HG02938 (cell line): ENCODE measurements around the gene KSR1.

Experiments used
- ATAC-seq: cut with Tn5 transposase; IDR thresholded peaks from one replicate; pipeline ENCODE4 v1.9.1; 2021; ENCODE audit warnings: mild to moderate bottlenecking, moderate library complexity; ENCODE audit not compliant: unreplicated experiment

KSR1 gene

DNA sequence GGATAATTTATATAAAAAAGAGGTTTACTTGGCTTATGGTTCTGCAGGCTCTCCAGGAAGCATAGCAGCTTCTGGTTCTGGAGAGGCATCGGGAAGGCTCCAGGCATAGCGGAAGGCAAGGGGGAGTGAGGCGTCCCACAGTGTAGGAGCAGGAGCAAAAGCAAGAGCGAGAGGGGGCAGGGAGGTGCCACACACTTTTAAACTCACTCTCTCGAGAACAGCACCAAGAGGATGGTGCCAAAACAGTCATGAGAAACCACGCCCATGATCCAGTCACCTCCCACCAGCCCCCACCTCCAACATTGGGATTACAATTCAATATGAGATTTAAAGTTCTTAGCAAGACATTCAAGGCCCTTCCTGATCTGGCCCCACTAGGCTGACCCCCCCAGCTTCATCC lies 124.8 kb downstream of the KSR1 start:
- no peak for ATAC-seq

DNA sequence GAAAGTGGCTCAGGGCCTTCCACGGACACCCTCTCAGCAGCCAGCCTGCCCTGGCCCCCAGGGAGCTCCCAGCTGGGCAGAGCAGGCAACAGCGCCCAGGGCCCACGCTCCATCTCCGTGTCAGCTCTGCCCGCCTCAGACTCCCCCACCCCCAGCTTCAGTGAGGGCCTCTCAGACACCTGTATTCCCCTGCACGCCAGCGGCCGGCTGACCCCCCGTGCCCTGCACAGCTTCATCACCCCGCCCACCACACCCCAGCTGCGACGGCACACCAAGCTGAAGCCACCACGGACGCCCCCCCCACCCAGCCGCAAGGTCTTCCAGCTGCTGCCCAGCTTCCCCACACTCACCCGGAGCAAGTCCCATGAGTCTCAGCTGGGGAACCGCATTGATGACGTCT lies 126.4 kb downstream of the KSR1 start:
- ATAC-seq: no peak

DNA sequence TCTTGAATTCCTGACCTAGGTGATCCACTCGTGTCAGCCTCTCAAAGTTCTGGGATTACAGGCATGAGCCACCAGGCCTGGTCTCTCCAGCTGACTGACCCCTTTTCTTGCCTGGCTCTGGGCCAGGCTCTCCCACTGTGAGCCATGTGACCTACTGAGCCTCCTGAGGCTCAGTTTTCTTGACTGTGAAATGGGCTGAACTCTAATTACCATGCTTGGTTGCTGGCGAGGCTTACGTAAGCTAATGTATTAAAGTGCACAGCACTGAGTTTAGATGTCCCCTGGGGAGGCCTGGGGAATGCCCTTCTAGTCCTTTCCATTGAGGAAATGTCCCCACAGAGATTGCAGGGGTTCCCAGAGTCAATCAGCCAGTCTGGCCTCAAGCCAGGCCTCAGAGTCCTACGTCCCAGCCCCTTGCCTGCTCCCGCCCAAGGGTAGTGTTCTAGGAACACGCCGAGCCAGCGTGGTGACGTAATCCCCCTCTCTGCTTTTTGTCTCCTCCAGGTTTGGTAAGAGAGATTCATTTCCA lies 129.0 kb downstream of the KSR1 start:
- ATAC-seq: no peak

DNA sequence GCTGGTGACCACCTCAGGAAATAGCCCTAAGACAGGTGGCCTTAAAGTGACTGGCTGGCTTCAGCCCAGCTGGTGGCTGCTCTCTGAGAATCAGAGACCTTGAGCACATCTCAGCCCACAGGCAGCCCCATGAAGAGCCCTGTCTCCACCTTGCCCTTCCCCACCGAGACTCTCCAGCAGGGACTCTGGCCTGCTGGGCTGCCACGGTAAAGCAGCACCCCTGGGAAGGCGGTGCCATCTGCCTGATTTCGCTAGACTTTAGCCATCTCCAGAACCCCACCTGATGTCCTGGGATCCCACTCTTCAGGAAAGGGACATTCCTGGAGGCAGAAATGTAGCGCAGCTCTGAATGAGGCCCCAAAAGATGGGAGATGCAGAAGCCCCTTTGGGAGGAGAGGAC lies 129.5 kb downstream of the KSR1 start:
- no peak for ATAC-seq

DNA sequence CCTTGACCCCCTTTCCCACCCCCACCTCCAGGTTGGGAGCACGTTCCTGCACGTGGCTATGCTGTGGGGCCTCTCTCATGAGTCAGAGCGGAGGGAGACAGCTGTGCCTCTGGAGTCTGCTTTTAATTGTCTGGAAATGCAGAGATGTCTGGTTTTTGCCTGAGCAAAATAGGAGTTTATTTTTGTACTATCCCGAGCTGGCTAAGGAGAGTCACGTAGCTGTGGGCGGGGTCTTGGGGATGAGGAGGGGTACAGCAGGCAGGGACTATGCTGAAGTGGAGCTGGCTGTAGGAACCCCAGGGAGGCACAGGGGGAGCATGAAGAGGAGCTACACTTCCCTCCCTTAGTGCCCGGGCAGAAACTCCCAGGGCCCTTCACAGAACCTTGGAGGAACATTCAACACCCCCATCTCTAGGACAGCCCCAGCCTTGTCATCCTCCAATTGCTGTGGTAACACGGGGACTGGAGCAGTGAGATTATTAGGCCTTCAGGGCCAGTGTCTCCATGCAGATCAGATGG lies 130.0 kb downstream of the KSR1 start:
- ATAC-seq: no peak

DNA sequence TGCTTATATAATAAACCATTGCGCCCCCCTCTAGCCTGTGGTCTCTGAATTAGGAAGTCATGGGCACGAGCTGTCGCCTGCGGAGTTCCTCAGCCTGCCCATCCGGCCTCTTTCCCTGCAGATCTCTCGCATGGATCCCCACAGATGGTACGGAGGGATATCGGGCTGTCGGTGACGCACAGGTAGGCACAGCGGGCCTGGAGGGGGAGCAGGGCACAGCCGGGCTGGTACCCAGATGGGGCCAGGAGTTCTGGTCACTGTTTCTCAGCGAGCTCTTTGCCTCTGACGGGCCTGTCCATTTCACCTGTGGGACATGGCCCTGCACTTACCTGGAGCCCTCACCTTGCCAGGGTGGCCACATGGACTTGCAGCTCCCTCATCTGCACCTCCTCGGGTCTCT lies 132.1 kb downstream of the KSR1 start:
- no peak for ATAC-seq

DNA sequence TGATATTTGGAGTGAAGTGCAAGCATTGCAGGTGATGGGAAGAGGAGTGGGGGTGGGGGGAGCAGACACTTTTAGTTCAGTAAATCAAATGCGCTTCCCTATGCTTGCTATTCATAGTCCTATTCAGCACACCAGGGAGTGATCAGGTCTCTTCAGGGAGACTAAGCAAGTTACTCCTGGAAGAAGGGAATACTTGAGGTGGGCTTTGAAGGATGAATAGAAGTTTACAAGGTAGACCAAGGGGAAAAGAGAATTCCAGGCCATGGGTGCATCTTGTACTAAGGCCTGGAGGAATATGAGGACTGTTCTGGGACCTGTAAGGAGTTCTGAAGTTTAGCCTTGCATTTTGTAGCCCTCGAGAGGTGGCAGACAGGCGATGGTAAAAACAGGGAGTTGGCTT lies 134.6 kb downstream of the KSR1 start:
- ATAC-seq: no peak

DNA sequence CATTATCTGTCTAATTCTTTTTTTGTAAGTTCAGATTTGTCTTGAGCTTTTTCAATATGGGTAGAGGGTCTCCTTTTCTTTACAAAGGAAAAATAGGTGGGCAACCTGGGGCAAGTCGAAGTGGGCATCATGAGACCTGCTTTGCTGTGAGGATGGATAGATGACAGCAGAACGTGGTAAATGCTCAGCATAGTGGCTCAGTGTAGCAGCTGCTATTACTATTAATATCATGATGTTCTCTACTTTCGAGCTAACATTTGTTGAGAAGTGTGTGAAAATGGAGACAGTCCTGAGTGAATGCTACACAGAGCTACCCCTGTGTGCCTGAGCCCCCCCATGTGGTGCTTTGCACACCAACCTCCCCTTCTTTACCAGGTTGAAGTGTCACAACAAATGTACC lies 135.7 kb downstream of the KSR1 start:
- ATAC-seq: no peak

DNA sequence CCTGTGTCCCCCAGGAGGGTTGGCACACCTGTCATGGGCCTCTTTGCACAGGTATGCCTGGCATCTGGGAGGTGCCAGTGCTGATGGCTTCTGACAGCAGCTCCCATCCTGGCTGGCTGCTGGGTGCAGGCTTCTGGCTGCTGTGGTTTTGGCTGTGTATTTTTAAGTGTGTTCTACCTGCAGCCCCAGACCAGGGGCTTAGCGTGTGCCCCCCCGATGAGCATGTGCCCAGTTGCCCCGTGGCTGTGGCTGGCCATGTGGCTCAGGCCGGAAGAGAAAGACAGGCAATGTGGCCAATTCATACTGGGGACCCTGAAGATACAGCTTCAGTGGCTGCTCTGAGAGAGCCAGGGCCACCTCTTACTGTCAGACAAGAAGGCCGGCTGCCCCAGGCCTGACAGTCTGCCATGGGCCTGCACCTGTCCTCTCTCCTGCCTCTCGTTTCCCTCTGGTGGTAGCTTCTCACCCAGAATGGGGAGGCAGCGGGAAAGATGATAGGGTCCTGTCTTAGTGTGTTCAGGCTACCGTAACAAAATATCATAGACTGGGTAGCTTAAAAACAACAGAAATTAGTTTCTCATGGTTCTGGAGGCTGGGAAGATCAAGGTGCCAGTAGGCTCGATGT lies 137.1 kb downstream of the KSR1 start:
- ATAC-seq: no peak

DNA sequence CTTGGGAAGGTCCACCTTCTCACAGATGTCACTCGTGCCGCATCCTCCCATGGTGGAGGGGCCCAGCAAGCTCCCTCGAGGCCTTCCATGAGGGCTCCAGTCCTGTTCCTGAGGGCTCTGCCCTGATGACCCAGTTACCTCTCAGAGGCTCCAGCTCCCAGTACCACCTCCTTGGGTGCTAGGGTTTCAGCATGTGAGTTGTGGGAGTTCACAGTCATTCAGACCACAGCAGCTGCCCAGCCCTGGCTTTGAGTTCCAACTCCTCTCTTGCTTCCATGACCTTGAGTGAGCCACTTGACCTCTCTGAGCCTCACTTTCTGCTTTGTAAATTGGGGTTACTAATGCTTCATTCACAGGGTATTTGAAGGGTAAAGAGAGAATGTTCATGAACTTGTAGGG lies 137.6 kb downstream of the KSR1 start:
- ATAC-seq: no peak

DNA sequence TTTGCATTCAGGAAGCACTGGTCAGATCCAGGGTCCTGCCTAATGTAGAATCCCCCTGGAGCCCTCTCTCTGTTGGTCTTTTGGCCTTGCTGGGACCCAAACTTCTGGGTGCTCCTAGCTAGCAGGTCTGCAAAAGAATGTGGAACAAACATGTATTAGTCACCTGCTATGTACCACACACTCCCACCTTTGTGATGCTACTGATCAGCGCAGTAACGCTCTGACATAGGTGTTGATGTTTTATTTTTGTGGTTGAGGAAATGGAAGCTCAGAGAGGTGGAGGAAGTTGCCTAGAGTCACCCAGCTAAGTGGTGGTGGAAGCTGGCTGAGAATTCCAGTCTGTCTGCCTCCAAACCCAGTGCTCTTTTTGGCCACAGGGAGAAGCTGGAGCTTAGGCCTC lies 139.0 kb downstream of the KSR1 start:
- ATAC-seq: no peak

DNA sequence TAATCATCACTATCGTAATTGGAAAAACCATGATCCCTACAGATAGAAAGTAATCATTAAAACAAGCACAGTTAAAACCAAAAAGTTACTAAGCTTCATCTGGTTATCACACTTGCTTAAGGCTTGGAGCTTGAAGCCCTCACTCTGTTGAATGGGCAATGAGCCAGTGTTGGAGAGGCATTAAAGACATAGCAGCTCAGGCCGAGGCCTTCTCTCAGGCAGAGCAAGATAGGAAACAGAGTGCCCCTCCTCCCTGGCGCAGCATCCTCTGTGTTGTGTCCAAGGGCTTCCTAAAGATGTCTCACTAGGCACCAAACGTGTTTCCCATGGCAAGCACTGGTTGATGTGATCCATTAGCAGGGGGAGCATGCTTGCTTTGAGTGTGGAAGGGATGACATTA lies 139.8 kb downstream of the KSR1 start:
- no peak for ATAC-seq

DNA sequence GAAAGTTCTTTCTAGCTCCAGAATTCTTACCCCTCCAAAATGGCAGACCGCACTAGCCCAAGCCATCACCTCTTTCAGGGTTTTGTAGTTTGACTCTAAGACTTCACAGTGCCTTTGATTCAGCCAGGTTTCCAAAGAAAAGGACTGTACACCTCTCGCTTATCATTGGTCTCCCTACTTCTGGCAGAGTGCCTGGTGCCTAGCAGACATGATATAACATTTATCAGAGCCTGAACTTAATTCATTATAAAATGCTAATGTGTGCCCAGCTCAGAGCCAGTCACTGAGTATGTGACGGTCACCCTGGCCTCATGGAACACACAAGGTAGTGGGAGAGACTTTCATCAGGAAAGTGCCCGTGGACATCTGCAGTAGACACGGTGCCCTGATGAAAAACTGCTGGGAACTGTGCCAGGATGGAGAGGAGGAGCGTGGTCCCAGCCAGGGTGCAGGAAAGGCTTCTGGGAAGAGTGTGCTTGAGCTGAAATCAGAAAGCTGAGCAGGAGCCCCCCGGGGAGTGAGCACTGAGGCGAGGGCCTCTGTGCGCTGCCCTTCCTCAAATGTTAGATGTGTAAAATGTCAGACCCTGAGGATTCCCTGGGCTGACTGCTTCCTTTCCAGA lies 140.4 kb downstream of the KSR1 start:
- ATAC-seq: no peak

DNA sequence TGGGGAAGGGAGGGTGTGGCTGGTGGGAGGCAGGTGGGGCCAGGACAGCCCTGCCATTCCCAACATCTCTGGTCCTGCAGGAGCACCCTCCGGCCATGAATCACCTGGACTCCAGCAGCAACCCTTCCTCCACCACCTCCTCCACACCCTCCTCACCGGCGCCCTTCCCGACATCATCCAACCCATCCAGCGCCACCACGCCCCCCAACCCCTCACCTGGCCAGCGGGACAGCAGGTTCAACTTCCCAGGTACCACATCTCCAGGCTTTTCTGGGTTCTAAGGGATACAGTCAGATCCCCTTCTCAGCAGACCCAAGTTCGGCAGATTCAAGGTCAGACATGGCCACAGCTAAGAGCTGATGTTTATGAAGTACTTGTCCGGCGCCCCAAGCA lies 140.9 kb downstream of the KSR1 start:
- no peak for ATAC-seq

DNA sequence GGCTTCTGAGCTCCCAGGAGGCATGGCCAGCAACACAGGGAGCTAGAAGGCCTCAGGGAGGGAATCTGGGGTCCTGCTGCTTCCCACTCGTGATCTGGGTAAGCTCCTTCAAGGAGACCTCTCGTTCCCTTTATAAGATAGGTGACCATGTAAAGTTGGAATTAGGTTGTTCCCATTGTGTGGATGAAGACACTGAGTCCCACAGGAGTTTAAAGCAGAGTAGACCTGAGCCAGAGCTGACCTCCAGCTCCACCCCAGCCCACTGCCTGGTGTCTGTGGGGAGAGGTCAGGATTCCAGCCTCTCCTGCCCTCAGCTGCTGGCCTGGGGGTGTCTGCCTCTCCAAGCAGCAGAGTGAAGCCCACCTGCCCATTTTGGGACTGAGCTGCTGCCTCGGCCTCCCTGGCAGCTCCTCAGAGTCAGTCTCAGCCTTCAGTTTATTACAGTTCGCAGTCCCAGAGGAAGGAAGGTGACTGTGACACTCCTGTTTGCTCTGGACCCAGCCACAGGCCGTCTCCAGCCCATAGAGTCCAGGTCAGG lies 141.6 kb downstream of the KSR1 start:
- ATAC-seq: no peak

DNA sequence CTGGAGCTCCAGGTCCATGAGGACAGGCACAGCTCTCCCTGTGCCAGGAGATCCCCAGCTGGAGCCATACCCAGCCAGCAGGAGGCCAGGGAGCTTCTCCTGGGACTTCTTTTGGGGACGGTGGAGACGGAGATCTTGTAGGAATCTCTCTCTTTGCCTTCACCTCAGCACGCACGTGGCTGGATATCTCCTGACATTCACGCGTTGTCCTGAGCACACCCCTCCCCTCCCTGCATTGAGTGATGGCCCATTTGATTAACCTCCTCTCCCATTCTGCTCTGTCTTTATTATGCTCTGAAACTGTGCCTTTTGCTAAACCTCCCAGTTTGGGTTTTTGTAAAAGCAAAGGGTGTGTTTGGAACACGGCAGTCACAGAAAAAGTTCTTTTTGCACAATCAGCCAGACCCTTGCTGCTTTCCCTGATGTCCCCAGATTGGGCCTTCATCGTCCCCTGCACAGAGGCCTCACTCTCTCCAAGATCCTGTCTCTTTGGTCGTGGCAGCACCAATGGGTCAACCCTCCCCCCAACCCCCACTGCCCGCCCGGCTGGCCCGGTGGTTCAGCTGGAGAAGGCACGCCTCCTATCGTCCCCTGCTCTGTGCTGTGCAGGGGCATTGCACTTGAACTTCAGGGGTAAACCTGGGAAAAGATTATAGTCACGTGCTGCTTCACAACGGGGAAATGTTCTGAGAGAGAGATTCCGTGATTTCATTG lies 142.2 kb downstream of the KSR1 start:
- ATAC-seq: no peak

DNA sequence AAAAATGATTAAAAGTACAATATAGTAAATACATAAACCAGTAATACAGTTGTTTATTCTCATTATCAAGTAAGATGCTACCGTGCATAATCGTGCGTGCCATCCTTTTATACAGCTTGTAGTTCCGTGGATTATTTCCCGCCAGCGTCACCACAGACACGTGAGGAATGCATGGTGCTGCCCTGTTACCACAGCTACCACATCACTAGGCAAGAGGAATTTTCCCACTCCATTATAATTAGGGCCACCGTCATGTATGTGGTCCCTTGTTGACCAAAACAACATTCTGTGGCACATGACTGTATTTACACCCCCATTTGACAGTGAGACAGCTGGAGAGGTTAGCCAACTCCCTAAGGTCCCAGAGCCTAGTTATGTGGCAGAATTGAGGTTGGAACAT lies 144.2 kb downstream of the KSR1 start:
- no peak for ATAC-seq

DNA sequence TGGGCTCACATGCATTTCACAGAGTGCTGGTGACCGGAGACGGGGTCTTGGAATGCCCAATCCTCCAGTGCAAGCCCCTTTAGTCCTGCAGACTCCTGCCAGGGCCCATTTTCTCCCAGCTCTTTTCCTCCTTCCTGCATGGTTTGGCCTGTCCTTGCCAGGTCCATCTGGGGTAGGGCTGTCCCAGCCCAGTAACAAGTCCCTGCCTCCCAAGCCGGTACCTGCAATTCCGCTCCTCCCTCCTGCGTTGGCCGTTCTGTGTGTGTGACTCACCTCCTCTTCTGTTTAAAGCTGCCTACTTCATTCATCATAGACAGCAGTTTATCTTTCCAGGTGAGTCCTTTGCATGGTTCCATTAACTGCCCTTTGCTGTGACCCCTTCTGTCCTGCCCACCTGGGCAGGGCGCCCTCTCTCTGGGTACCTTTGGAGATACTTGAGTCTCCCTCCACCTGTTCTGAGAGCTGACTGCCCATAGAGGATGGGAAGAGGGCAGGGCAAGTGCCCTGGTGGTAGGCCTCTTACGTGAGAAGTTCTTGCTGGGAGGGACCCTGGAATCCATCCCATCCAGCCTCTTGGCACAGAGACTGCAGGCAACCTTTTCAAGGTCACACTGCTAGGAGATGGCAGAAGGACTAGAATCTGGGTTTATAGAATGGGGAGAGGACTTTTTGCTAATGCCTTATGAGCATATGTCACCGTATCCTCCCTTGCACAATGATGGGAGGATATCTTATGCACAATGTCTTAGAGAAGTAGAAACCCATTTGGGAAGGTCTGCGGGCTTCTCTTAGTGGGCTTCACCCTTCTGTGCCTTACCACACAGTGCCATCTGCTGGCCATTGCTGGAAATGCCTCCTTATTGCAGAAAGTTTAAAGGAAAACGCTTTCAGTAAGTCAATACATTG lies 145.1 kb downstream of the KSR1 start:
- ATAC-seq: no peak

DNA sequence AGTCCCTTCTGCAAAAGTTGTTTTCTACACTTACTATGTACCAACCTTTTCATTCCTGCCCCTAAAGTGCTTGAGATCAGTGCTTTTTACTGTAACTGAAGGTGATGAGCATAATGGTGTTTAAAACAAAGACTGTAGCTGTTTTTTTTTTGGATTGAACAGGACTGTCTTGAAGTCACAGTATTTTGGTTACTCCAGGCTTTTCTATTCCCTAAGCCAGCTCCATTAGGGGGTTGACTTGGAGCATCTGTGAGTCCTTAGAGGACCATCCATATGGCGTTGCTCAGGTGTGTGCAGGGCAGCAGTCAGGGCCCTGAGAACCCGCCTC lies 145.7 kb downstream of the KSR1 start:
- no peak for ATAC-seq

DNA sequence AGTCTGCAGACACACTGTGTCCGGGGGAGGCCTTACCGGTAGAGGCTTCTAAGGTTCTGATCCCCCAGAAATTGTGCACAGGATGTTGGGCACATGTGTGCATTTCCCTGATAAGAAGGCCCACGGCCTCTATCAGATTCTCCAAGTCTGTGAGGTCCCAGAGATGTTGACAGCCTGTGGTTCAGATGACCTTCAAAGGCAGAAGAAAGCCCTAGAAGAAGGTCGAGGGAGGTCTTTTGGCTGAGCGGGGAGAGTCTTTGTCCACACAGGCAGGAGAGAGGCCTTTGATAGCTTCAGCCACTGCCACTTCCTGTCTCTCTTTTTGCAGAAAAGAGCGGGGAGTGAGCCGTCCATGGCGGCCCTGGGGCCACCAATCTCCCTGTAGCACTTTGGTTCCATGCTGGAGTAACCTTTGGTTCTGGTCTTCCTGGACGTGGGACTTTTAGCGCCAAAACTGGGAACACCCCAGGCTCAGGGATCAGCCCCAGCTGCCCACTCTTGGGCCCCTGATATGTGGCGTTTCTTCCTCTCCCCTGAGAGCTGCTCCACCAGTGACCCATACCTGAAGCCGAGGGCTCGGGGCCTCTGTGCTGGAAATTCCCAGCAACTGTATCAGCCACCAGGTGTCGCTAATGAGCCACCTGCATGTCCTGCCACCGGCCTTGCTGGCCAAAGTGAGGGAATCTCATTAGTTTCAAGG lies 146.6 kb downstream of the KSR1 start:
- ATAC-seq: no peak
